ENCODE results near the gene CYP2J2.

GRCh38 chr1:59945790-59946189 is 19.2 kb upstream of the CYP2J2 start:
- TF ChIP-seq CTCF (IDR thresholded peaks at IDR 0.05 in 4 of 5, conservative IDR thresholded peaks at IDR 0.05 in 1 of 5): no peak
- no peak for TF ChIP-seq POLR2A (IDR thresholded peaks at IDR 0.05)
